Measurements from ENCODE around the gene LRRN2.

LRRN2 gene

GRCh38 chr1:204624631-204625216 is 60.8 kb downstream of the LRRN2 start:
- no peak for DNase-seq

GRCh38 chr1:204623894-204624361 is 61.6 kb downstream of the LRRN2 start:
- peak in 1 of 6 experiments; percentile 3 for DNase-seq

- DNase-seq: no peak
These were observed 62.1 kb downstream of the LRRN2 start for GRCh38 chr1:204623365-204623893.

GRCh38 chr1:204621996-204622395 is 63.5 kb downstream of the LRRN2 start:
- no peak for DNase-seq

GRCh38 chr1:204621396-204621795 is 64.1 kb downstream of the LRRN2 start:
- DNase-seq: no peak

GRCh38 chr1:204619721-204620120 is 65.8 kb downstream of the LRRN2 start:
- DNase-seq: no peak

- DNase-seq: no peak
These were observed 67.3 kb downstream of the LRRN2 start for GRCh38 chr1:204618148-204618760.

- no peak for DNase-seq
These were observed 68.0 kb downstream of the LRRN2 start for GRCh38 chr1:204617256-204618147.

GRCh38 chr1:204616641-204617040 is 68.9 kb downstream of the LRRN2 start:
- no peak for DNase-seq

GRCh38 chr1:204615881-204616280 is 69.7 kb downstream of the LRRN2 start:
- DNase-seq: no peak

- DNase-seq: no peak
These were observed 71.9 kb downstream of the LRRN2 start for GRCh38 chr1:204613636-204614035.

- DNase-seq: no peak
These were observed 73.2 kb downstream of the LRRN2 start for GRCh38 chr1:204612326-204612725.

GRCh38 chr1:204611036-204611435 is 74.5 kb downstream of the LRRN2 start:
- DNase-seq: no peak

- DNase-seq: no peak
These were observed 77.6 kb downstream of the LRRN2 start for GRCh38 chr1:204607910-204608309.

GRCh38 chr1:204605791-204606190 is 79.7 kb downstream of the LRRN2 start:
- DNase-seq: no peak

GRCh38 chr1:204602871-204603542 is 82.5 kb downstream of the LRRN2 start:
- no peak for DNase-seq

- DNase-seq: no peak
These were observed 83.4 kb downstream of the LRRN2 start for GRCh38 chr1:204602111-204602579.

- no peak for DNase-seq
These were observed 84.6 kb downstream of the LRRN2 start for GRCh38 chr1:204600968-204601367.

GRCh38 chr1:204600203-204600602 is 85.3 kb downstream of the LRRN2 start:
- DNase-seq: no peak

GRCh38 chr1:204599596-204599995 is 85.9 kb downstream of the LRRN2 start:
- DNase-seq: no peak

- no peak for DNase-seq
These were observed 86.4 kb downstream of the LRRN2 start for GRCh38 chr1:204599098-204599497.

GRCh38 chr1:204598319-204598969 is 87.1 kb downstream of the LRRN2 start:
- DNase-seq: no peak

Measured in stimulated activated naive CD4-positive, alpha-beta T cell (primary cell).